ENCODE measurements around the gene C2CD3. TPM values are rescaled to one million over a fixed set of nuclear protein-coding genes. Genes with fewer than 3 reads are reported as not detected.

The C2CD3 gene
- total and polyA plus RNA-seq, 9 of the 15 experiments (the other 6 are each of a cell fraction or from before 2014, with no cell fraction given) = 4.4 to 20.2 (median 15.4) TPM

GRCh38 chr11:74175920-74176319 is 5.1 kb upstream of the C2CD3 start:
- ChIA-PET CTCF (ENCODE audit: low intra/inter-chr PET ratio) (no interaction called here), POLR2A (interaction anchor here (1.3 to 4.6 kb wide), 2 partner anchors 9 to 23 kb away, joined by 5 to 32 read pairs; no protein-coding TSS in a partner anchor)
- FAIRE-seq = no peak
- TF ChIP-seq MYBL2 (IDR thresholded peaks at IDR 0.05; ENCODE audit: low read depth) (no peak), MYBL2 (CRISPR knock-in tag; IDR thresholded peaks at IDR 0.05; ENCODE audit: borderline replicate concordance) (no peak), RBM39 (optimal IDR thresholded peaks at IDR 0.05; ENCODE audit: low read depth, low read length) (no peak), ZNF224 (CRISPR knock-in tag; IDR thresholded peaks at IDR 0.05) (no peak), SPI1 (IDR thresholded peaks at IDR 0.05; ENCODE audit: borderline replicate concordance, low read depth, low read length) (no peak), FOXM1 (IDR thresholded peaks at IDR 0.05; ENCODE audit: low read depth) (peak; percentile 35; the same call in 1 of the 2 replicates), FOXM1 (CRISPR knock-in tag; IDR thresholded peaks at IDR 0.05; ENCODE audit: low read depth) (no peak), BACH1 (tag; IDR thresholded peaks at IDR 0.05) (no peak), HNRNPL (IDR thresholded peaks at IDR 0.05; ENCODE audit: low read depth, low read length) (no peak), KLF6 (CRISPR knock-in tag; IDR thresholded peaks at IDR 0.05; ENCODE audit: borderline replicate concordance) (no peak), ZBTB49 (CRISPR knock-in tag; IDR thresholded peaks at IDR 0.05; ENCODE audit: borderline replicate concordance) (no peak), TOE1 (IDR thresholded peaks at IDR 0.05; ENCODE audit: borderline replicate concordance) (no peak), TOE1 (CRISPR knock-in tag; IDR thresholded peaks at IDR 0.05; ENCODE audit: borderline replicate concordance, low read depth) (no peak), ZNF408 (CRISPR knock-in tag; IDR thresholded peaks at IDR 0.05; ENCODE audit: low read depth) (no peak), CCAR2 (IDR thresholded peaks at IDR 0.05; ENCODE audit: low read depth, low read length) (no peak), ZNF146 (CRISPR knock-in tag; IDR thresholded peaks at IDR 0.05; ENCODE audit: unreplicated experiment) (no peak), ZBTB26 (CRISPR knock-in tag; IDR thresholded peaks at IDR 0.05) (no peak), DEAF1 (CRISPR knock-in tag; IDR thresholded peaks at IDR 0.05) (no peak), ZNF175 (CRISPR knock-in tag; IDR thresholded peaks at IDR 0.05; ENCODE audit: low read depth) (no peak)

More at GRCh38 chr11:74175920-74176319, 5.1 kb upstream of the C2CD3 start:
- BruUV-seq (replicated peaks) = no TSS peak
- Histone ChIP-seq H3K36me3 (ENCODE audit: control insufficient read depth, insufficient read depth, low read length) (peaks cover 32% of the 10 kb centered on the region), H3K27ac (ENCODE audit: extremely low read depth, low read depth, low read length) (peak overlapping the region; percentile 4; the same call in 1 of the 3 replicates), H3K9me3 (replicated peaks; ENCODE audit: control insufficient read depth, insufficient read depth, low read depth, low read length) (no peaks in the 10 kb centered on the region), H3K9me1 (ENCODE audit: control insufficient read depth, insufficient read depth, low read length) (no peaks in the 10 kb centered on the region), H3K4me1 (replicated peaks in 1 of 2; ENCODE audit: control insufficient read depth in 2 of 2, insufficient read depth in 2 of 2, low read length in 2 of 2) (peaks cover 10 to 16% of the 10 kb centered on the region in 2 experiments), H3K4me3 (no peak overlapping the region), H3K4me2 (ENCODE audit: insufficient read depth, low read length) (no peak overlapping the region), H3K27me3 (ENCODE audit: control insufficient read depth in 2 of 2, insufficient read depth in 2 of 2, low read length in 2 of 2) (no peaks in the 10 kb centered on the region), H3K79me2 (ENCODE audit: control insufficient read depth, insufficient read depth, low read length) (peaks cover 97% of the 10 kb centered on the region), H3K9ac (ENCODE audit: insufficient read depth in 1 of 2, low read depth in 2 of 2, low read length in 2 of 2) (no peak overlapping the region), H4K20me1 (replicated peaks; ENCODE audit: control insufficient read depth, insufficient read depth, low read length) (peaks cover 4% of the 10 kb centered on the region; the same call in 1 of the 2 replicates), H2AFZ (ENCODE audit: low read depth, low read length) (no peak overlapping the region)
- ATAC-seq (no peak), DNase-seq (ENCODE audit: extremely low read depth in 1 of 4, low spot score in 3 of 4) (peak in 3 of 4 experiments; percentile 15 to 18 (median 17))
- WGBS (ENCODE audit: insufficient coverage, low coverage, missing lambda C conversion rate) = 0% methylated on average over 1 of the region's 1 CpG
- intact Hi-C loops (cut with micrococcal nuclease) = no loop called here
- in situ Hi-C loops (cut with MboI) = no loop called here
